Astrocyte (in vitro differentiated cells and primary cell): ENCODE measurements around the gene KDF1.

Experiments
- EZH2 ChIP-seq: IDR thresholded peaks from 2 replicates; pipeline ENCODE4 v1.6.1; 2012; ENCODE audit warnings: mild to moderate bottlenecking, low read length, inconsistent platforms; ENCODE audit not compliant: insufficient read depth
- TF ChIP-seq, protein P1 (sequence below): IDR thresholded peaks from 2 replicates; pipeline ENCODE4 v1.5.1; 2011; ENCODE audit warnings: low read depth, mild to moderate bottlenecking, inconsistent platforms, low read length, moderate library complexity; ENCODE audit not compliant: insufficient read depth

DNA sequence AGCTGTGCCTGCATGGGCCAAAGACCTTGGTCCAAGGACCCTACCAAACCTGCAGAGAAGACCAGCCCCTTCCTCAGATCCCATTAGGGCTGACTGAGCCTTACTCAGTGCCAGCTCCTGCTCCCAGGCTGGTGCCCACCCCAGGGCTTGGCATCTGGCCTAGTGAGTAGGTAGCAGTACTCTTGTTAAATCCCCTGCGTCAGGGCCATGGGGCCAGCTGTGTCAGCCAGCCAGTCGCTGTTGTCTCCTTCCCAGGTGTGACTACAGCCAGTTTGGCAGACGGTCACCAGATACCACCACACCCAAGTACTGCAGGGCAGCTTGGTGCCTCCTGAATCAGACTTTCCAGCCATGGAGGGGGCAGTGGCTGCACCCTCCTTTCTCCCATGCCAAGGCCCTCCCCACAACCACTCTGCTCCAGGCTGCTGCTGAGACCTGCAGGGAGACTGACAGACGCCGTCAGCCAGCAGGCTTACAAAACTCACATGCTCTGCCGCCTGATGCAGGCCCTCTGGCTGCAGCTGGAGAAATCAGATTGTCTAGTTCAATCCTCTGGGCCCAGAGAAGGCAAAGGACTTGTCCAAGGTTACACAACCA lies 49.4 kb upstream of the KDF1 start:
- TF ChIP-seq, protein P1, sequence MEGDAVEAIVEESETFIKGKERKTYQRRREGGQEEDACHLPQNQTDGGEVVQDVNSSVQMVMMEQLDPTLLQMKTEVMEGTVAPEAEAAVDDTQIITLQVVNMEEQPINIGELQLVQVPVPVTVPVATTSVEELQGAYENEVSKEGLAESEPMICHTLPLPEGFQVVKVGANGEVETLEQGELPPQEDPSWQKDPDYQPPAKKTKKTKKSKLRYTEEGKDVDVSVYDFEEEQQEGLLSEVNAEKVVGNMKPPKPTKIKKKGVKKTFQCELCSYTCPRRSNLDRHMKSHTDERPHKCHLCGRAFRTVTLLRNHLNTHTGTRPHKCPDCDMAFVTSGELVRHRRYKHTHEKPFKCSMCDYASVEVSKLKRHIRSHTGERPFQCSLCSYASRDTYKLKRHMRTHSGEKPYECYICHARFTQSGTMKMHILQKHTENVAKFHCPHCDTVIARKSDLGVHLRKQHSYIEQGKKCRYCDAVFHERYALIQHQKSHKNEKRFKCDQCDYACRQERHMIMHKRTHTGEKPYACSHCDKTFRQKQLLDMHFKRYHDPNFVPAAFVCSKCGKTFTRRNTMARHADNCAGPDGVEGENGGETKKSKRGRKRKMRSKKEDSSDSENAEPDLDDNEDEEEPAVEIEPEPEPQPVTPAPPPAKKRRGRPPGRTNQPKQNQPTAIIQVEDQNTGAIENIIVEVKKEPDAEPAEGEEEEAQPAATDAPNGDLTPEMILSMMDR: no peak
- no peak for TF ChIP-seq EZH2
